ENCODE data around the gene MMP19.
"Not testable (repeated sequence)": the region's sequence is repeated elsewhere in the genome, so short reads cannot be mapped to it uniquely, and the experiment has no call there.

MMP19 gene

GRCh38 chr12:55842681-55843429, at the start of gene MMP19:
MMP19 (minus strand) TSS chr12:55842936; CDS start chr12:55842830, 106 bp downstream.
- no peak for DNase-seq

- no peak for DNase-seq
These were observed 48.6 kb upstream of the MMP19 start for GRCh38 chr12:55891310-55891709.

- no peak for DNase-seq
These were observed 42.4 kb upstream of the MMP19 start for GRCh38 chr12:55885113-55885512.

- DNase-seq = no peak
These were observed 35.1 kb upstream of the MMP19 start for GRCh38 chr12:55877824-55878223.

GRCh38 chr12:55875704-55876467, 33.1 kb upstream of the MMP19 start:
- no peak for DNase-seq

GRCh38 chr12:55874443-55874842, 31.7 kb upstream of the MMP19 start:
- DNase-seq = no peak

GRCh38 chr12:55866454-55867004, 23.8 kb upstream of the MMP19 start:
- not testable (repeated sequence) for DNase-seq

- no peak for DNase-seq
These were observed 22.6 kb upstream of the MMP19 start for GRCh38 chr12:55865327-55865726.

- not testable (repeated sequence) for DNase-seq
These were observed 20.2 kb upstream of the MMP19 start for GRCh38 chr12:55862931-55863330.

GRCh38 chr12:55862286-55862685, 19.6 kb upstream of the MMP19 start:
- no peak for DNase-seq

- no peak for DNase-seq
These were observed 19.1 kb upstream of the MMP19 start for GRCh38 chr12:55861871-55862270.

GRCh38 chr12:55861396-55861795, 18.7 kb upstream of the MMP19 start:
- DNase-seq = no peak

GRCh38 chr12:55852740-55853139, 10.0 kb upstream of the MMP19 start:
- no peak for DNase-seq

- no peak for DNase-seq
These were observed 8.2 kb upstream of the MMP19 start for GRCh38 chr12:55850893-55851292.

GRCh38 chr12:55850401-55850800, 7.7 kb upstream of the MMP19 start:
- DNase-seq = no peak

- no peak for DNase-seq
These were observed 7.0 kb upstream of the MMP19 start for GRCh38 chr12:55849616-55850343.

GRCh38 chr12:55847603-55848291, 5.0 kb upstream of the MMP19 start:
- no peak for DNase-seq

- no peak for DNase-seq
These were observed 4.3 kb upstream of the MMP19 start for GRCh38 chr12:55847033-55847432.

- no peak for DNase-seq
These were observed 3.2 kb upstream of the MMP19 start for GRCh38 chr12:55845785-55846496.

GRCh38 chr12:55845361-55845760, 2.6 kb upstream of the MMP19 start:
- DNase-seq = no peak

- no peak for DNase-seq
These were observed 2.2 kb upstream of the MMP19 start for GRCh38 chr12:55844961-55845360.

GRCh38 chr12:55843431-55843830, 695 bp upstream of the MMP19 start:
- DNase-seq = no peak
